HTR-8/SVneo (cell line): ENCODE results near the gene NECAB3.

Source experiments
- DNase-seq: peaks from one replicate; pipeline ENCODE4 v3.0.0; 2011; ENCODE audit warnings: low spot score, mixed read lengths; ENCODE audit not compliant: insufficient read length
- FAIRE-seq: peaks from 2 replicates; lab custom pipeline; 2011; peaks lifted over from hg19 to GRCh38; lab: Jason Lieb, UNC

Gene NECAB3

GRCh38 chr20:33666293-33667244, 7.7 kb downstream of the NECAB3 start, which contains the start of gene ACTL10:
ACTL10 (plus strand) TSS chr20:33666943; CDS start chr20:33667498, 555 bp downstream.
- DNase-seq = no peak
- FAIRE-seq = no peak

GRCh38 chr20:33664762-33665144, 9.5 kb downstream of the NECAB3 start:
- FAIRE-seq = peak; percentile 65
- no peak for DNase-seq

GRCh38 chr20:33664085-33664761, 10.0 kb downstream of the NECAB3 start:
- DNase-seq (no peak), FAIRE-seq (no peak)

- peak; percentile 92 for FAIRE-seq
- peak; percentile 86 for DNase-seq
Measured at GRCh38 chr20:33663161-33664084, 10.8 kb downstream of the NECAB3 start.

GRCh38 chr20:33662172-33662571, 12.1 kb downstream of the NECAB3 start, which contains the start of gene C20orf144:
C20orf144 (plus strand) TSS chr20:33662327; CDS start chr20:33662346, 19 bp downstream.
- FAIRE-seq (no peak), DNase-seq (no peak)

- DNase-seq (no peak), FAIRE-seq (no peak)
Measured at GRCh38 chr20:33660685-33661058, 13.6 kb downstream of the NECAB3 start.

- no peak for FAIRE-seq
- DNase-seq = no peak
Measured at GRCh38 chr20:33660035-33660684, 14.1 kb downstream of the NECAB3 start.

GRCh38 chr20:33659341-33660034, 14.7 kb downstream of the NECAB3 start:
- FAIRE-seq (no peak), DNase-seq (no peak)

- DNase-seq = no peak
- no peak for FAIRE-seq
Measured at GRCh38 chr20:33658929-33659328, 15.3 kb downstream of the NECAB3 start.

- no peak for DNase-seq
- no peak for FAIRE-seq
Measured at GRCh38 chr20:33658510-33658909, 15.7 kb downstream of the NECAB3 start.

- DNase-seq (no peak), FAIRE-seq (no peak)
Measured at GRCh38 chr20:33657704-33658095, 16.5 kb downstream of the NECAB3 start.

GRCh38 chr20:33656783-33657703, 17.2 kb downstream of the NECAB3 start:
- DNase-seq (no peak), FAIRE-seq (no peak)

- no peak for FAIRE-seq
- no peak for DNase-seq
Measured at GRCh38 chr20:33656010-33656782, 18.0 kb downstream of the NECAB3 start.

GRCh38 chr20:33655164-33655563, 19.1 kb downstream of the NECAB3 start:
- DNase-seq (no peak), FAIRE-seq (no peak)

GRCh38 chr20:33654680-33655161, 19.5 kb downstream of the NECAB3 start:
- FAIRE-seq (no peak), DNase-seq (no peak)

GRCh38 chr20:33653900-33654596, 20.2 kb downstream of the NECAB3 start:
- DNase-seq (no peak), FAIRE-seq (no peak)
